ENCODE results near the gene USP21. TPM values are rescaled to one million over a fixed set of nuclear protein-coding genes. Genes with fewer than 3 reads are reported as not detected.
A peak's percentile ranks its signal among the peaks of the same experiment; 100 is the strongest.

The USP21 gene
- polyA plus RNA-seq, 3 donors = 11.0 to 42.8 (median 11.3) TPM

- intact Hi-C loops (cut with micrococcal nuclease) = no loop called here
These were observed 13.6 kb downstream of the USP21 start for GRCh38 chr1:161172776-161173376.

GRCh38 chr1:161173711-161174110, 14.4 kb downstream of the USP21 start:
- 95% methylated on average over 7 of the region's 11 CpGs for WGBS (ENCODE audit: insufficient coverage)
- Mint-ChIP-seq H3K27me3 (ENCODE audit: low read depth in 3 of 3) (no peaks in the 10 kb centered on the region), H3K9me3 (no peaks in the 10 kb centered on the region), H3K36me3 (peaks cover 61 to 70% of the 10 kb centered on the region in 2 donors), H3K4me3 (no peak overlapping the region), H3K4me1 (peaks cover 23% of the 10 kb centered on the region), H3K27ac (peak overlapping the region in 1 of 7 donors; percentile 1)
- Histone ChIP-seq H3K4me1 (ENCODE audit: control insufficient read depth in 1 of 2, insufficient read depth in 2 of 2, low read length in 2 of 2) (peaks cover 20 to 23% of the 10 kb centered on the region in 2 donors), H3K9me3 (replicated peaks in 1 of 2; ENCODE audit: control insufficient read depth in 1 of 2, insufficient read depth in 1 of 2, low read length in 2 of 2) (no peaks in the 10 kb centered on the region), H3K27ac (ENCODE audit: low read depth in 1 of 2, low read length in 2 of 2) (no peak overlapping the region), H3K36me3 (replicated peaks in 1 of 2; ENCODE audit: control insufficient read depth in 1 of 2, insufficient read depth in 2 of 2, low read length in 2 of 2) (peaks cover 55 to 72% of the 10 kb centered on the region in 2 donors), H3K79me2 (ENCODE audit: insufficient read depth, low read length) (peaks cover 19% of the 10 kb centered on the region), H3K9ac (ENCODE audit: insufficient read depth, low read length, poor library complexity, severe bottlenecking) (no peak overlapping the region), H3K4me3 (replicated peaks in 1 of 3; ENCODE audit: low read depth in 2 of 3, low read length in 3 of 3) (no peak overlapping the region), H3K4me2 (replicated peaks; ENCODE audit: extremely low read depth, low read length, poor library complexity, severe bottlenecking) (no peak overlapping the region), H2AFZ (ENCODE audit: insufficient read depth, low read depth, low read length, poor library complexity, severe bottlenecking) (no peak overlapping the region), H4K20me1 (ENCODE audit: insufficient read depth, low read length) (no peaks in the 10 kb centered on the region), H3K27me3 (ENCODE audit: control insufficient read depth in 2 of 2, insufficient read depth in 2 of 2, low read length in 2 of 2) (no peaks in the 10 kb centered on the region)
- intact Hi-C loops (cut with micrococcal nuclease) = no loop called here
- no peak for TF ChIP-seq CTCF (IDR thresholded peaks at IDR 0.05)
- no peak for DNase-seq

More at GRCh38 chr1:161172776-161173376, 13.6 kb downstream of the USP21 start:
- no peak overlapping the region for H3K4me3 Mint-ChIP-seq
- peaks cover 65 to 77% of the 10 kb centered on the region in 2 donors for H3K36me3 Mint-ChIP-seq
- H3K27ac Mint-ChIP-seq = peak overlapping the region in 1 of 7 donors; percentile 1
- Histone ChIP-seq H4K20me1 (ENCODE audit: insufficient read depth, low read length) (no peaks in the 10 kb centered on the region), H3K4me3 (replicated peaks in 1 of 3; ENCODE audit: low read depth in 2 of 3, low read length in 3 of 3) (no peak overlapping the region), H2AFZ (ENCODE audit: insufficient read depth, low read depth, low read length, poor library complexity, severe bottlenecking) (no peak overlapping the region), H3K9me3 (replicated peaks in 1 of 2; ENCODE audit: control insufficient read depth in 1 of 2, insufficient read depth in 1 of 2, low read length in 2 of 2) (no peaks in the 10 kb centered on the region), H3K9ac (ENCODE audit: insufficient read depth, low read length, poor library complexity, severe bottlenecking) (no peak overlapping the region), H3K79me2 (ENCODE audit: insufficient read depth, low read length) (peaks cover 19% of the 10 kb centered on the region), H3K27ac (ENCODE audit: low read depth in 1 of 2, low read length in 2 of 2) (no peak overlapping the region), H3K36me3 (replicated peaks in 1 of 2; ENCODE audit: control insufficient read depth in 1 of 2, insufficient read depth in 2 of 2, low read length in 2 of 2) (peaks cover 55 to 72% of the 10 kb centered on the region in 2 donors), H3K27me3 (ENCODE audit: control insufficient read depth in 2 of 2, insufficient read depth in 2 of 2, low read length in 2 of 2) (no peaks in the 10 kb centered on the region), H3K4me2 (replicated peaks; ENCODE audit: extremely low read depth, low read length, poor library complexity, severe bottlenecking) (no peak overlapping the region), H3K4me1 (ENCODE audit: control insufficient read depth in 1 of 2, insufficient read depth in 2 of 2, low read length in 2 of 2) (peaks cover 18 to 19% of the 10 kb centered on the region in 2 donors)
- no peak for DNase-seq
- 71% methylated on average over 1 of the region's 4 CpGs for WGBS (ENCODE audit: insufficient coverage)
- TF ChIP-seq CTCF (IDR thresholded peaks at IDR 0.05) = no peak
- H3K9me3 Mint-ChIP-seq = no peaks in the 10 kb centered on the region
- H3K27me3 Mint-ChIP-seq (ENCODE audit: low read depth in 3 of 3) = no peaks in the 10 kb centered on the region
- peaks cover 21% of the 10 kb centered on the region for H3K4me1 Mint-ChIP-seq

Data from CD14-positive monocyte (primary cell).